Measurements from ENCODE around the gene EFCAB6. TPM values are rescaled to one million over a fixed set of nuclear protein-coding genes. Genes with fewer than 3 reads are reported as not detected.

Gene EFCAB6
- total and polyA plus RNA-seq, 10 of the 15 experiments (the other 5 are each of a cell fraction or from before 2014, with no cell fraction given): 0.05 to 0.42 (median 0.19) TPM

DNA sequence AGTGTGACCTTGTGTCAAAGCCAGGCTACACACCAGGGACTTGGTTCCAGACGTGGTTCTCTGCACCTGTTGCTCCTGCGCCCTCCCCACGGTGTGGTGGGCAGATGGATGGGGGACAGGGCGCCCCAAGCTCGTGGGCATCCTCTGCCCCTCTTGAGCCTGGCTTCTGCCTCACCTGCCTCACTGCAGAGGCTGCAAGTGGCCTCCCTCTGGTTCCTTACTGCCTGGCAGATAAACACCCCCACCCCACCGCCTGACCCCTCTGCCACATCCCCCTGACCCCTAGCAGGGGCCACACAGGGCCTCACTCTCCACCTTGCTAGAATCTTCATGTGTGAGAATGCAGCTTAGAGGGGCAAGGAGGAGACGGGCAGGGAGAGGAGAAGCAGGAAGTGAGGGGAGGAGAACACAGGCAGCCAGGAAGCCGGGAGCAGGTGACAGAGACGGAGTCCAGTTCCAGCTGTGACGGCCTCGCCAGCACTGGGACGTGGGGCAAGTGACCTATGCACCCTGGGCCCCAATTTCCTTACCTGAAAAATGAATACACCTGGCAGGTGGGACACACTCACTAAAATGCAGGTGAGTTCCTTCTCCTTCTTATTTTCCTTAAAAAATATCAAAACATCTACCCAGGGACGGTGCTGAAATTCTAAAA lies 178.3 kb downstream of the EFCAB6 start:
- no peak for DNase-seq (ENCODE audit: low read depth, low spot score)
- H4K20me1 ChIP-seq (ENCODE audit: control insufficient read depth, insufficient read depth): no peaks in the 10 kb centered on the region
- no peaks in the 10 kb centered on the region for H3K4me1 ChIP-seq (ENCODE audit: control insufficient read depth, insufficient read depth, low read length)
- ChIA-PET CTCF (no interaction called here), SMC1A (ENCODE audit: uncharacterized antibody, unreplicated experiment) (no interaction called here), POLR2A (no interaction called here), RAD21 (ENCODE audit: unreplicated experiment) (no interaction called here)
- H3K27me3 ChIP-seq (replicated peaks in 1 of 2; ENCODE audit: control insufficient read depth in 2 of 2, insufficient read depth in 2 of 2, low read length in 1 of 2): no peaks in the 10 kb centered on the region; a peak in 1 of 4 replicates
- H3K9ac ChIP-seq (ENCODE audit: control insufficient read depth, insufficient read depth, low read length): no peak overlapping the region
- H3K4me3 ChIP-seq: no peak overlapping the region
- no peak overlapping the region for H3K4me2 ChIP-seq (ENCODE audit: control insufficient read depth, insufficient read depth)
- no peaks in the 10 kb centered on the region for H3K79me2 ChIP-seq (ENCODE audit: control insufficient read depth, insufficient read depth, low read length)
- H3K36me3 ChIP-seq (ENCODE audit: control insufficient read depth in 2 of 2, insufficient read depth in 2 of 2, low read length in 1 of 2): no peaks in the 10 kb centered on the region
- no peak overlapping the region for H3K27ac ChIP-seq (ENCODE audit: control insufficient read depth, insufficient read depth)
- in situ Hi-C loops (cut with MboI): no loop called here
- TF ChIP-seq, protein P1, sequence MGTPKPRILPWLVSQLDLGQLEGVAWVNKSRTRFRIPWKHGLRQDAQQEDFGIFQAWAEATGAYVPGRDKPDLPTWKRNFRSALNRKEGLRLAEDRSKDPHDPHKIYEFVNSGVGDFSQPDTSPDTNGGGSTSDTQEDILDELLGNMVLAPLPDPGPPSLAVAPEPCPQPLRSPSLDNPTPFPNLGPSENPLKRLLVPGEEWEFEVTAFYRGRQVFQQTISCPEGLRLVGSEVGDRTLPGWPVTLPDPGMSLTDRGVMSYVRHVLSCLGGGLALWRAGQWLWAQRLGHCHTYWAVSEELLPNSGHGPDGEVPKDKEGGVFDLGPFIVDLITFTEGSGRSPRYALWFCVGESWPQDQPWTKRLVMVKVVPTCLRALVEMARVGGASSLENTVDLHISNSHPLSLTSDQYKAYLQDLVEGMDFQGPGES (IDR thresholded peaks at IDR 0.05): no peak
- no peak for FAIRE-seq
- no TSS peak for BruUV-seq (replicated peaks)
- no peaks in the 10 kb centered on the region for H3K9me3 ChIP-seq (replicated peaks; ENCODE audit: control insufficient read depth, insufficient read depth, low read length)
- H2AFZ ChIP-seq (ENCODE audit: control insufficient read depth, low read depth, low read length): no peak overlapping the region
- ATAC-seq: no peak
- 6% methylated on average over 13 of the region's 13 CpGs for WGBS (ENCODE audit: insufficient coverage, insufficient replicate concordance, low lambda C conversion rate, missing lambda C conversion rate)
- intact Hi-C loops (cut with micrococcal nuclease; ENCODE audit: unreplicated experiment): no loop called here

DNA sequence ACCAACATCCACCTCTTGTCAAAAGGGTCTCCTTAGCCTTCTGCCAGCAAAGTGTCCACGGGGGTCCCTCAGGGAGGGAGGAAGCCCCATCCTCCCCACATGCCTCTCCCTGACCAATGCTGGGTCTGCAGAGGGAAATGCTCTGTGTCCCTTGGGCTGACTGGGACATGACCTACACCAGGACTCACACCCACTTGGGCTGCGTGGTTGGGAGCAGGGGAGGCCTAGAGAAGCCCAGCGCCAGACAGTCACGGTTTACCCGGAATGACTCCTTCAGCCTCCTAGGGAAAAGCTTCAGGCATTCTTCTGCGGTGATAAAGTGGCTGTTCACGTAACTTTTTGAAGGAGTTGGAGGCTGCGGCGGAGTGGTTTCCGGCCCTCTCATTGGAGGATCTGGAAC lies 180.3 kb downstream of the EFCAB6 start:
- H3K27ac ChIP-seq (ENCODE audit: control insufficient read depth, insufficient read depth): no peak overlapping the region
- 42% methylated on average over 10 of the region's 10 CpGs for WGBS (ENCODE audit: insufficient coverage, insufficient replicate concordance, low lambda C conversion rate, missing lambda C conversion rate)
- RAD21 ChIA-PET (ENCODE audit: unreplicated experiment): no interaction called here
- H2AFZ ChIP-seq (ENCODE audit: control insufficient read depth, low read depth, low read length): no peak overlapping the region
- intact Hi-C loops (cut with micrococcal nuclease; ENCODE audit: unreplicated experiment) (no loop called here), in situ Hi-C loops (cut with MboI) (no loop called here)
- SMC1A ChIA-PET (ENCODE audit: uncharacterized antibody, unreplicated experiment): no interaction called here
- no peaks in the 10 kb centered on the region for H3K79me2 ChIP-seq (ENCODE audit: control insufficient read depth, insufficient read depth, low read length)
- DNase-seq (ENCODE audit: low read depth, low spot score) (no peak), ATAC-seq (no peak), FAIRE-seq (no peak)
- CTCF ChIA-PET: no interaction called here
- H3K4me3 ChIP-seq: no peak overlapping the region
- no peaks in the 10 kb centered on the region for H3K4me1 ChIP-seq (ENCODE audit: control insufficient read depth, insufficient read depth, low read length)
- no peaks in the 10 kb centered on the region; a peak in 1 of 4 replicates for H3K27me3 ChIP-seq (replicated peaks in 1 of 2; ENCODE audit: control insufficient read depth in 2 of 2, insufficient read depth in 2 of 2, low read length in 1 of 2)
- H3K9ac ChIP-seq (ENCODE audit: control insufficient read depth, insufficient read depth, low read length): no peak overlapping the region
- POLR2A ChIA-PET: no interaction called here
- no peak overlapping the region for H3K4me2 ChIP-seq (ENCODE audit: control insufficient read depth, insufficient read depth)
- H3K36me3 ChIP-seq (ENCODE audit: control insufficient read depth in 2 of 2, insufficient read depth in 2 of 2, low read length in 1 of 2): no peaks in the 10 kb centered on the region
- BruUV-seq (replicated peaks): no TSS peak
- H3K9me3 ChIP-seq (replicated peaks; ENCODE audit: control insufficient read depth, insufficient read depth, low read length): no peaks in the 10 kb centered on the region
- no peaks in the 10 kb centered on the region for H4K20me1 ChIP-seq (ENCODE audit: control insufficient read depth, insufficient read depth)
- TF ChIP-seq, protein P2, sequence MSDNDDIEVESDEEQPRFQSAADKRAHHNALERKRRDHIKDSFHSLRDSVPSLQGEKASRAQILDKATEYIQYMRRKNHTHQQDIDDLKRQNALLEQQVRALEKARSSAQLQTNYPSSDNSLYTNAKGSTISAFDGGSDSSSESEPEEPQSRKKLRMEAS (IDR thresholded peaks at IDR 0.05; ENCODE audit: low read depth, low read length): no peak
- TF ChIP-seq, protein P3, sequence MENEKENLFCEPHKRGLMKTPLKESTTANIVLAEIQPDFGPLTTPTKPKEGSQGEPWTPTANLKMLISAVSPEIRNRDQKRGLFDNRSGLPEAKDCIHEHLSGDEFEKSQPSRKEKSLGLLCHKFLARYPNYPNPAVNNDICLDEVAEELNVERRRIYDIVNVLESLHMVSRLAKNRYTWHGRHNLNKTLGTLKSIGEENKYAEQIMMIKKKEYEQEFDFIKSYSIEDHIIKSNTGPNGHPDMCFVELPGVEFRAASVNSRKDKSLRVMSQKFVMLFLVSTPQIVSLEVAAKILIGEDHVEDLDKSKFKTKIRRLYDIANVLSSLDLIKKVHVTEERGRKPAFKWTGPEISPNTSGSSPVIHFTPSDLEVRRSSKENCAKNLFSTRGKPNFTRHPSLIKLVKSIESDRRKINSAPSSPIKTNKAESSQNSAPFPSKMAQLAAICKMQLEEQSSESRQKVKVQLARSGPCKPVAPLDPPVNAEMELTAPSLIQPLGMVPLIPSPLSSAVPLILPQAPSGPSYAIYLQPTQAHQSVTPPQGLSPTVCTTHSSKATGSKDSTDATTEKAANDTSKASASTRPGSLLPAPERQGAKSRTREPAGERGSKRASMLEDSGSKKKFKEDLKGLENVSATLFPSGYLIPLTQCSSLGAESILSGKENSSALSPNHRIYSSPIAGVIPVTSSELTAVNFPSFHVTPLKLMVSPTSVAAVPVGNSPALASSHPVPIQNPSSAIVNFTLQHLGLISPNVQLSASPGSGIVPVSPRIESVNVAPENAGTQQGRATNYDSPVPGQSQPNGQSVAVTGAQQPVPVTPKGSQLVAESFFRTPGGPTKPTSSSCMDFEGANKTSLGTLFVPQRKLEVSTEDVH (IDR thresholded peaks at IDR 0.05; ENCODE audit: low read depth, partially characterized antibody): no peak
- TF ChIP-seq FOXK2 (IDR thresholded peaks at IDR 0.05) (no peak), PAX8 (IDR thresholded peaks at IDR 0.05) (no peak), SUZ12 (IDR thresholded peaks at IDR 0.05; ENCODE audit: unreplicated experiment) (no peak), SP1 (IDR thresholded peaks at IDR 0.05; ENCODE audit: low read depth, low read length) (no peak), IKZF1 (conservative IDR thresholded peaks at IDR 0.05) (no peak)
- TF ChIP-seq, protein P4, sequence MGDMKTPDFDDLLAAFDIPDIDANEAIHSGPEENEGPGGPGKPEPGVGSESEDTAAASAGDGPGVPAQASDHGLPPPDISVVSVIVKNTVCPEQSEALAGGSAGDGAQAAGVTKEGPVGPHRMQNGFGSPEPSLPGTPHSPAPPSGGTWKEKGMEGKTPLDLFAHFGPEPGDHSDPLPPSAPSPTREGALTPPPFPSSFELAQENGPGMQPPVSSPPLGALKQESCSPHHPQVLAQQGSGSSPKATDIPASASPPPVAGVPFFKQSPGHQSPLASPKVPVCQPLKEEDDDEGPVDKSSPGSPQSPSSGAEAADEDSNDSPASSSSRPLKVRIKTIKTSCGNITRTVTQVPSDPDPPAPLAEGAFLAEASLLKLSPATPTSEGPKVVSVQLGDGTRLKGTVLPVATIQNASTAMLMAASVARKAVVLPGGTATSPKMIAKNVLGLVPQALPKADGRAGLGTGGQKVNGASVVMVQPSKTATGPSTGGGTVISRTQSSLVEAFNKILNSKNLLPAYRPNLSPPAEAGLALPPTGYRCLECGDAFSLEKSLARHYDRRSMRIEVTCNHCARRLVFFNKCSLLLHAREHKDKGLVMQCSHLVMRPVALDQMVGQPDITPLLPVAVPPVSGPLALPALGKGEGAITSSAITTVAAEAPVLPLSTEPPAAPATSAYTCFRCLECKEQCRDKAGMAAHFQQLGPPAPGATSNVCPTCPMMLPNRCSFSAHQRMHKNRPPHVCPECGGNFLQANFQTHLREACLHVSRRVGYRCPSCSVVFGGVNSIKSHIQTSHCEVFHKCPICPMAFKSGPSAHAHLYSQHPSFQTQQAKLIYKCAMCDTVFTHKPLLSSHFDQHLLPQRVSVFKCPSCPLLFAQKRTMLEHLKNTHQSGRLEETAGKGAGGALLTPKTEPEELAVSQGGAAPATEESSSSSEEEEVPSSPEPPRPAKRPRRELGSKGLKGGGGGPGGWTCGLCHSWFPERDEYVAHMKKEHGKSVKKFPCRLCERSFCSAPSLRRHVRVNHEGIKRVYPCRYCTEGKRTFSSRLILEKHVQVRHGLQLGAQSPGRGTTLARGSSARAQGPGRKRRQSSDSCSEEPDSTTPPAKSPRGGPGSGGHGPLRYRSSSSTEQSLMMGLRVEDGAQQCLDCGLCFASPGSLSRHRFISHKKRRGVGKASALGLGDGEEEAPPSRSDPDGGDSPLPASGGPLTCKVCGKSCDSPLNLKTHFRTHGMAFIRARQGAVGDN (IDR thresholded peaks at IDR 0.05): no peak

All from GM12878 (cell line).